CD14-positive monocyte (primary cell): Measurements from ENCODE around the gene P2RY6. TPM values are rescaled to one million over a fixed set of nuclear protein-coding genes. Genes with fewer than 3 reads are reported as not detected.

Experiments used
- DNase-seq, 3 donors: peaks; one replicate each; pipeline ENCODE4 v3.0.0-alpha.2; 2011 to 2022
- H2AFZ ChIP-seq: 2 replicates; pipeline ENCODE4 v1.6.0; 2012; ENCODE audit warnings: mild to moderate bottlenecking, low read depth, low read length, inconsistent platforms; ENCODE audit not compliant: insufficient read depth, poor library complexity, severe bottlenecking
- H3K27ac ChIP-seq, 2 donors: 1 replicate in 1 of 2; 2 replicates in 1 of 2; pipeline ENCODE4 v1.5.1; 2012 to 2013; ENCODE audit warnings: low read length in 2 of 2, control low read depth in 1 of 2, inconsistent platforms in 1 of 2, low read depth in 1 of 2, mild to moderate bottlenecking in 1 of 2
- H3K27me3 ChIP-seq, 2 donors: one replicate each; pipeline versions ENCODE4 v1.6.0 to v1.6.1; 2011 to 2013; ENCODE audit warnings: low read length in 2 of 2; ENCODE audit not compliant: control insufficient read depth in 2 of 2, insufficient read depth in 2 of 2
- H3K36me3 ChIP-seq, 2 donors: replicated peaks in 1 of 2; 1 replicate in 1 of 2; 2 replicates in 1 of 2; pipeline versions ENCODE4 v1.5.1 to v1.6.1; 2012 to 2013; ENCODE audit warnings: low read length in 2 of 2, control low read depth in 1 of 2, inconsistent platforms in 1 of 2, mild to moderate bottlenecking in 1 of 2; ENCODE audit not compliant: insufficient read depth in 2 of 2, control insufficient read depth in 1 of 2
- H3K4me1 ChIP-seq, 2 donors: 1 replicate in 1 of 2; 2 replicates in 1 of 2; pipeline versions ENCODE4 v1.5.1 to v1.6.1; 2012 to 2013; ENCODE audit warnings: low read length in 2 of 2, control low read depth in 1 of 2, inconsistent platforms in 1 of 2, mild to moderate bottlenecking in 1 of 2, moderate library complexity in 1 of 2; ENCODE audit not compliant: insufficient read depth in 2 of 2, control insufficient read depth in 1 of 2
- H3K4me2 ChIP-seq: replicated peaks from 2 replicates; pipeline ENCODE3; 2012; ENCODE audit warnings: low read length, moderate library complexity, mild to moderate bottlenecking; ENCODE audit not compliant: poor library complexity, severe bottlenecking; ENCODE audit errors: extremely low read depth
- H3K4me3 ChIP-seq, 3 experiments: fragments of 200-600 bp in 1 of 3; sonication (generic) in 1 of 3; replicated peaks in 1 of 3; 1 replicate in 2 of 3; 2 replicates in 1 of 3; pipeline ENCODE4 v1.5.1; 2011 to 2013; ENCODE audit warnings: low read length in 3 of 3, mild to moderate bottlenecking in 3 of 3, control low read depth in 2 of 3, low read depth in 2 of 3, inconsistent platforms in 1 of 3, moderate library complexity in 1 of 3
- H3K79me2 ChIP-seq: 2 replicates; pipeline ENCODE4 v1.6.0; 2012; ENCODE audit warnings: mild to moderate bottlenecking, control low read depth, inconsistent platforms, low read length, moderate library complexity; ENCODE audit not compliant: insufficient read depth
- H3K9ac ChIP-seq: 2 replicates; pipeline ENCODE4 v1.6.0; 2017; ENCODE audit warnings: low read length, mild to moderate bottlenecking; ENCODE audit not compliant: insufficient read depth, poor library complexity, severe bottlenecking
- H3K9me3 ChIP-seq, 2 donors: replicated peaks in 1 of 2; 1 replicate in 1 of 2; 2 replicates in 1 of 2; pipeline versions ENCODE4 v1.5.1 to v1.6.1; 2012 to 2013; ENCODE audit warnings: low read length in 2 of 2, control low read depth in 1 of 2; ENCODE audit not compliant: control insufficient read depth in 1 of 2, insufficient read depth in 1 of 2
- H4K20me1 ChIP-seq: 2 replicates; pipeline ENCODE4 v1.6.0; 2012; ENCODE audit warnings: mild to moderate bottlenecking, low read length, control low read depth, moderate library complexity; ENCODE audit not compliant: insufficient read depth
- H3K27ac Mint-ChIP-seq, 7 donors: one replicate each; pipeline ENCODE4 v1.8.0; 2020; ENCODE audit warnings: mild to moderate bottlenecking in 7 of 7, mixed read lengths in 7 of 7, moderate library complexity in 6 of 7, inconsistent platforms in 2 of 7
- H3K27me3 Mint-ChIP-seq, 3 donors: one replicate each; pipeline ENCODE4 v1.8.0; 2021 to 2022; ENCODE audit warnings: low read depth in 3 of 3, mild to moderate bottlenecking in 3 of 3, mixed read lengths in 3 of 3, moderate library complexity in 3 of 3, inconsistent platforms in 1 of 3
- H3K36me3 Mint-ChIP-seq, 2 donors: one replicate each; pipeline ENCODE4 v1.8.0; 2020; ENCODE audit warnings: mixed read lengths in 2 of 2, inconsistent platforms in 1 of 2, mild to moderate bottlenecking in 1 of 2
- H3K4me1 Mint-ChIP-seq: one replicate; pipeline ENCODE4 v1.8.0; 2020; ENCODE audit warnings: mild to moderate bottlenecking, mixed read lengths
- H3K4me3 Mint-ChIP-seq, 2 donors: one replicate each; pipeline ENCODE4 v1.8.0; 2020; ENCODE audit warnings: mild to moderate bottlenecking in 2 of 2, mixed read lengths in 2 of 2, moderate library complexity in 1 of 2
- H3K9me3 Mint-ChIP-seq, 7 donors: one replicate each; pipeline ENCODE4 v1.8.0; 2020 to 2022; ENCODE audit warnings: mixed read lengths in 7 of 7, mild to moderate bottlenecking in 6 of 7, moderate library complexity in 6 of 7, inconsistent platforms in 2 of 7
- WGBS: methylation state at CpG from one replicate; pipeline ENCODE4 v1.1.5; 2013; ENCODE audit warnings: missing lambda C conversion rate; ENCODE audit not compliant: insufficient coverage; 5-methylcytosine and 5-hydroxymethylcytosine counted together
- intact Hi-C, 2 donors: fragments of 100-400 bp; cut with micrococcal nuclease; formaldehyde crosslinking; loops; one replicate each; pipeline versions ENCODE4 v1.15.0 to v1.15.1; 2023
- polyA plus RNA-seq, 3 donors: library from polyadenylated mRNA; depleted of rRNA in 1 of 3; unstranded in 2 of 3; stranded (reverse) in 1 of 3; fragments of 300-500 nt in 2 of 3; fragments of >200 nt in 1 of 3; fragmentation: Illumina TruSeq in 2 of 3; gene quantifications; 1 replicate in 2 of 3; 2 replicates in 1 of 3; pipeline ENCODE4 v1.2.3, GENCODE V29; 2012 to 2021
- TF ChIP-seq, protein P1 (sequence below): fragments of 200-600 bp; IDR thresholded peaks from one replicate; pipeline ENCODE4 v1.8.0; 2022; ENCODE audit warnings: antibody characterized with exemption, mild to moderate bottlenecking

Gene P2RY6
- polyA plus RNA-seq, 3 donors = 1.7 to 5.1 (median 1.8) TPM

DNA sequence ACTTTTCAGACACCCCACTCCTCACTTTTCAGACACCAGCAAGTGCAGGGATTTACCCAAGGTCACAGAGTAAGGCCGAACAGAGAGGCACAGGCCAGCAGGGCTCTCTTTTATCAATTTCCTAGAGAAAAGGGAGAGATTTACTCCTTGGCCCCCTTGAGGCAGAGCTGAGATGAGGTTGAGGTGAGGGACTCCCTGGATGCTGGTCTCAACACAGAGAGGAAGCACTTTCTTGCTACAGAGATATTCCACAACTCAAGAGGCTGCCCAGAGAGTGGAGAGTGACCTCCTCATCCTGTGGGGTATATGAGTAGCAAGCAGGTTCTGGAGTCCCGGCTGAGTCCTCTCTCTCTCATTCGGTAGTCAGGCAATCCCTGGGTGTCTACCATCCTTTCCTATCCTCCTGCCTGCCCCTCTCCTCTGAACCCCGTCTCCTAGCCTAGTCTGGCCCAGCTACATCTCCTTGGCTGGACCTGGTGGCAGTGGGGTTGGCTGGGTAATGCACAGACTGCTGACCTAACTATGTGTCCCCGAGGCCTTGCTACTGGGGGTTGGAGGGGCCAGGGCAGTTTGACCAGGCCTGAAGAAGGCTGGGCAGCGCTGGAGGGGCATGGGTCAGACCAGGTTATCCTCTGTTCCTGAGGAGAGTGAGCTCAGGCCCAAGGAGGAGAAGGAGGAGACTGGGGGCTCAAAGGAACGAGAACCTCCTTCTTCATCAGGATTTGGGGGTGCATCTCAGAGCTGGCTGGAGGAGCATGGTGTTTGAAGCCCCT, 34.1 kb downstream of the P2RY6 start:
- Histone ChIP-seq H3K27ac (no peak overlapping the region), H3K27me3 (peaks cover 0 to 15% of the 10 kb centered on the region in 2 donors), H4K20me1 (no peaks in the 10 kb centered on the region), H3K9me3 (no peaks in the 10 kb centered on the region), H3K4me3 (no peak overlapping the region), H2AFZ (no peak overlapping the region), H3K79me2 (no peaks in the 10 kb centered on the region), H3K4me1 (peaks cover 27 to 34% of the 10 kb centered on the region in 2 donors), H3K4me2 (peak overlapping the region; percentile 83), H3K36me3 (no peaks in the 10 kb centered on the region), H3K9ac (no peak overlapping the region)
- intact Hi-C loops = loop anchor here (5.0 to 10.0 kb wide), 2 partner anchors 81 to 89 kb away; no protein-coding TSS in a partner anchor
- TF ChIP-seq, protein P1, sequence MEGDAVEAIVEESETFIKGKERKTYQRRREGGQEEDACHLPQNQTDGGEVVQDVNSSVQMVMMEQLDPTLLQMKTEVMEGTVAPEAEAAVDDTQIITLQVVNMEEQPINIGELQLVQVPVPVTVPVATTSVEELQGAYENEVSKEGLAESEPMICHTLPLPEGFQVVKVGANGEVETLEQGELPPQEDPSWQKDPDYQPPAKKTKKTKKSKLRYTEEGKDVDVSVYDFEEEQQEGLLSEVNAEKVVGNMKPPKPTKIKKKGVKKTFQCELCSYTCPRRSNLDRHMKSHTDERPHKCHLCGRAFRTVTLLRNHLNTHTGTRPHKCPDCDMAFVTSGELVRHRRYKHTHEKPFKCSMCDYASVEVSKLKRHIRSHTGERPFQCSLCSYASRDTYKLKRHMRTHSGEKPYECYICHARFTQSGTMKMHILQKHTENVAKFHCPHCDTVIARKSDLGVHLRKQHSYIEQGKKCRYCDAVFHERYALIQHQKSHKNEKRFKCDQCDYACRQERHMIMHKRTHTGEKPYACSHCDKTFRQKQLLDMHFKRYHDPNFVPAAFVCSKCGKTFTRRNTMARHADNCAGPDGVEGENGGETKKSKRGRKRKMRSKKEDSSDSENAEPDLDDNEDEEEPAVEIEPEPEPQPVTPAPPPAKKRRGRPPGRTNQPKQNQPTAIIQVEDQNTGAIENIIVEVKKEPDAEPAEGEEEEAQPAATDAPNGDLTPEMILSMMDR = no peak
- Mint-ChIP-seq H3K4me1 (peaks cover 17% of the 10 kb centered on the region), H3K4me3 (no peak overlapping the region), H3K27ac (peak overlapping the region in 4 of 7 donors; percentile 56 to 95 (median 74)), H3K27me3 (peaks cover 10 to 29% (median 11%) of the 10 kb centered on the region in 3 donors), H3K9me3 (peaks cover 0 to 5% (median 0%) of the 10 kb centered on the region in 7 donors), H3K36me3 (peaks cover 0 to 6% of the 10 kb centered on the region in 2 donors)
- WGBS = 95% methylated on average over 3 of the region's 7 CpGs
- DNase-seq = no peak

DNA sequence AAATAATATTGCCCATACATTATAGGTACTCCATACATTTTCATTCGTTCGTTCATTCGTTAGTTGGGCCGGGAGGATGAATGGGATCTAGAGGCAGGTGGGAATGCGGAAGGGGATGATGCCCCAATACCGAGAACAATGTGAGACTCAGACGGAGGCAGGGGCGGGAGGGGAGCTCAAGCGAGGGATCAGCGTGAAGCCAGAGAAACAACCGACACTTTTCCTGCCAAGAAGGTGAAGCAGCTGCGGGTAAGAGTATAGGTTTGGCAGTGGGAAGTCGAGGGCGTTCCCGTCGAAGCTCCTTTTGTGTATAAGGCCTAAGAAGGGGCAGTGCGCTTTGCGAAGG, 34.8 kb downstream of the P2RY6 start:
- intact Hi-C loops = loop anchor here (1.0 to 10.0 kb wide), 3 partner anchors 28 to 88 kb away; no protein-coding TSS in a partner anchor
- H3K4me2 ChIP-seq = peak overlapping the region; percentile 83
- H3K36me3 ChIP-seq = no peaks in the 10 kb centered on the region
- no peaks in the 10 kb centered on the region for H3K9me3 ChIP-seq
- no peaks in the 10 kb centered on the region for H3K79me2 ChIP-seq
- no peaks in the 10 kb centered on the region for H4K20me1 ChIP-seq
- H3K36me3 Mint-ChIP-seq = peaks cover 0 to 6% of the 10 kb centered on the region in 2 donors
- no peak overlapping the region for H3K9ac ChIP-seq
- no peak for DNase-seq
- peaks cover 20% of the 10 kb centered on the region for H3K4me1 Mint-ChIP-seq
- H2AFZ ChIP-seq = peak overlapping the region; percentile 57
- H3K27me3 ChIP-seq = peaks cover 0 to 15% of the 10 kb centered on the region in 2 donors
- WGBS = 18% methylated on average over 16 of the region's 18 CpGs
- no peak overlapping the region for H3K27ac ChIP-seq
- TF ChIP-seq, protein P1 = no peak
- peaks cover 27 to 34% of the 10 kb centered on the region in 2 donors for H3K4me1 ChIP-seq
- peaks cover 0 to 5% (median 0%) of the 10 kb centered on the region in 7 donors for H3K9me3 Mint-ChIP-seq
- H3K4me3 Mint-ChIP-seq = peak overlapping the region; percentile 80 to 94
- peaks cover 13 to 31% (median 14%) of the 10 kb centered on the region in 3 donors for H3K27me3 Mint-ChIP-seq
- peak overlapping the region in 2 of 3 experiments; percentile 55 to 78 for H3K4me3 ChIP-seq
- H3K27ac Mint-ChIP-seq = peak overlapping the region; percentile 47 to 95 (median 83)
